Naive thymus-derived CD4-positive, alpha-beta T cell (primary cell): Measurements from ENCODE around the gene SPTSSA. TPM values are rescaled to one million over a fixed set of nuclear protein-coding genes. Genes with fewer than 3 reads are reported as not detected.

ENCODE experiments used
- ATAC-seq: fragments of 150-1000 bp; cut with Tn5 transposase; 2 replicates; pipeline ENCODE4 v1.10.0; 2021; ENCODE audit warnings: mild to moderate bottlenecking, moderate library complexity
- CTCF ChIA-PET: fragments of 350-600 bp; sonication (Branson Sonifier 250); formaldehyde crosslinking; loops from one replicate; lab custom pipeline; 2021; ENCODE audit warnings: antibody characterized with exemption; lab: Charles Lee
- POLR2A ChIA-PET: fragments of 350-600 bp; sonication (Branson Sonifier 250); formaldehyde crosslinking; loops from one replicate; lab custom pipeline; 2021; ENCODE audit warnings: antibody characterized with exemption, inconsistent platforms; lab: Charles Lee
- DNase-seq, 9 donors: peaks; one replicate each; pipeline versions ENCODE4 v3.0.0 to v3.0.0-alpha.2; 2020 to 2022; ENCODE audit warnings: mixed read lengths in 1 of 9
- H3K27ac ChIP-seq: one replicate; pipeline ENCODE4 v1.7.0; 2013; ENCODE audit warnings: mild to moderate bottlenecking, low read depth, low read length, moderate library complexity
- H3K27me3 ChIP-seq, 2 donors: one replicate each; pipeline ENCODE4 v1.7.0; 2013; ENCODE audit warnings: low read length in 2 of 2, mild to moderate bottlenecking in 2 of 2, moderate library complexity in 2 of 2; ENCODE audit not compliant: control insufficient read depth in 2 of 2, insufficient read depth in 2 of 2
- H3K36me3 ChIP-seq, 3 experiments: 1 replicate in 2 of 3; 2 replicates in 1 of 3; pipeline ENCODE4 v1.7.0; 2013; ENCODE audit warnings: low read length in 3 of 3, mild to moderate bottlenecking in 3 of 3, moderate library complexity in 1 of 3; ENCODE audit not compliant: insufficient read depth in 3 of 3, control insufficient read depth in 2 of 3
- H3K4me1 ChIP-seq, 2 donors: one replicate each; pipeline ENCODE4 v1.7.0; 2013; ENCODE audit warnings: low read length in 2 of 2, mild to moderate bottlenecking in 2 of 2, moderate library complexity in 1 of 2; ENCODE audit not compliant: control insufficient read depth in 2 of 2, insufficient read depth in 2 of 2
- H3K4me3 ChIP-seq: 2 replicates; pipeline ENCODE4 v1.7.0; 2013; ENCODE audit warnings: mild to moderate bottlenecking, low read length
- H3K9me3 ChIP-seq, 3 experiments: 1 replicate in 2 of 3; 2 replicates in 1 of 3; pipeline ENCODE4 v1.7.0; 2013; ENCODE audit warnings: low read length in 3 of 3; ENCODE audit not compliant: control insufficient read depth in 2 of 3
- H3K27ac Mint-ChIP-seq, 9 donors: one replicate each; pipeline ENCODE4 v1.8.0; 2020 to 2022; ENCODE audit warnings: mixed read lengths in 9 of 9, mild to moderate bottlenecking in 8 of 9, moderate library complexity in 5 of 9, inconsistent platforms in 2 of 9
- H3K27me3 Mint-ChIP-seq, 5 donors: one replicate each; pipeline ENCODE4 v1.8.0; 2021 to 2022; ENCODE audit warnings: mixed read lengths in 5 of 5, mild to moderate bottlenecking in 1 of 5
- H3K36me3 Mint-ChIP-seq, 5 donors: one replicate each; pipeline ENCODE4 v1.8.0; 2020 to 2022; ENCODE audit warnings: mixed read lengths in 5 of 5, mild to moderate bottlenecking in 3 of 5, inconsistent platforms in 1 of 5
- H3K4me1 Mint-ChIP-seq, 7 donors: one replicate each; pipeline ENCODE4 v1.8.0; 2020 to 2022; ENCODE audit warnings: mixed read lengths in 7 of 7, mild to moderate bottlenecking in 3 of 7, inconsistent platforms in 1 of 7
- H3K4me3 Mint-ChIP-seq, 10 donors: one replicate each; pipeline ENCODE4 v1.8.0; 2020 to 2022; ENCODE audit warnings: mild to moderate bottlenecking in 10 of 10, mixed read lengths in 10 of 10, moderate library complexity in 6 of 10, inconsistent platforms in 2 of 10
- H3K9me3 Mint-ChIP-seq, 11 donors: one replicate each; pipeline ENCODE4 v1.8.0; 2020 to 2022; ENCODE audit warnings: mixed read lengths in 11 of 11, mild to moderate bottlenecking in 4 of 11, inconsistent platforms in 1 of 11, moderate library complexity in 1 of 11
- intact Hi-C, 2 donors: fragments of 100-400 bp; cut with micrococcal nuclease; formaldehyde crosslinking; loops; one replicate each; pipeline ENCODE4 v1.15.1; 2023
- polyA plus RNA-seq, 2 donors: library from polyadenylated mRNA; unstranded; fragments of 300-500 nt; fragmentation: Illumina TruSeq; gene quantifications; one replicate each; pipeline ENCODE4 v1.2.3, GENCODE V29; 2021
- total RNA-seq, 6 experiments: library from RNA in 5 of 6; stranded (reverse) in 5 of 6; gene quantifications; 1 replicate in 5 of 6; 2 replicates in 1 of 6; pipeline ENCODE4 v1.2.3 and lab custom pipeline; 2021 to 2026

SPTSSA gene
- total and polyA plus RNA-seq, 7 experiments from 2014 or later: 2.2 to 13.3 (median 5.1) TPM

DNA sequence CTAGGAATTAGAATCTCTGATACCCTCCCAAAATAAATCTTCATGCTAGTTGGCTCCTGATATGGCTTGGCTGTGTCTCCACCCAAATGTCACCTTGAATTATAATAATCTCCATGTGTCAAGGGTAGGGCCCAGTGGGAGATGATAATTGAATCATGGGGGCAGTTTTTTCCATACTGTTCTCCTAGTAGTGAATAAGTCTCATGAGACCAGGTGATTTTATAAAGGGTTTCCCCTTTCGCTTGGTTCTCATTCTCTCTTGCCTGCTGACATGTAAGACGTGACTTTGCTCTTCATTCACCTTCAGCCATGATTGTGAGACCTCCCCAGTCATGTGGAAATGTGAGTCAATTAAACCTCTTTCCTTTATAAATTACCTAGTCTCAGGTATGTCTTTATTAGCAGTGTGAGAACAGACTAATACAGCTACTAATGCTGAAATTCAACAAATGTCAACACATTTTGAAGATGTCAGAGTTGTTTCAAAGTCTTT lies 12.2 kb upstream of the SPTSSA start:
- ChIA-PET CTCF (no interaction called here), POLR2A (no interaction called here)
- no peak for DNase-seq
- Histone ChIP-seq H3K27me3 (no peaks in the 10 kb centered on the region), H3K27ac (no peak overlapping the region), H3K36me3 (no peaks in the 10 kb centered on the region), H3K9me3 (no peaks in the 10 kb centered on the region), H3K4me1 (no peaks in the 10 kb centered on the region), H3K4me3 (no peak overlapping the region)
- H3K4me1 Mint-ChIP-seq: peaks cover 0 to 3% (median 0%) of the 10 kb centered on the region in 7 donors
- peaks cover 0 to 2% (median 0%) of the 10 kb centered on the region in 11 donors for H3K9me3 Mint-ChIP-seq
- no peak overlapping the region for H3K4me3 Mint-ChIP-seq
- no peak for ATAC-seq
- intact Hi-C loops: no loop called here
- no peak overlapping the region for H3K27ac Mint-ChIP-seq
- no peaks in the 10 kb centered on the region for H3K36me3 Mint-ChIP-seq
- H3K27me3 Mint-ChIP-seq: peaks cover 0 to 9% (median 0%) of the 10 kb centered on the region in 5 donors

DNA sequence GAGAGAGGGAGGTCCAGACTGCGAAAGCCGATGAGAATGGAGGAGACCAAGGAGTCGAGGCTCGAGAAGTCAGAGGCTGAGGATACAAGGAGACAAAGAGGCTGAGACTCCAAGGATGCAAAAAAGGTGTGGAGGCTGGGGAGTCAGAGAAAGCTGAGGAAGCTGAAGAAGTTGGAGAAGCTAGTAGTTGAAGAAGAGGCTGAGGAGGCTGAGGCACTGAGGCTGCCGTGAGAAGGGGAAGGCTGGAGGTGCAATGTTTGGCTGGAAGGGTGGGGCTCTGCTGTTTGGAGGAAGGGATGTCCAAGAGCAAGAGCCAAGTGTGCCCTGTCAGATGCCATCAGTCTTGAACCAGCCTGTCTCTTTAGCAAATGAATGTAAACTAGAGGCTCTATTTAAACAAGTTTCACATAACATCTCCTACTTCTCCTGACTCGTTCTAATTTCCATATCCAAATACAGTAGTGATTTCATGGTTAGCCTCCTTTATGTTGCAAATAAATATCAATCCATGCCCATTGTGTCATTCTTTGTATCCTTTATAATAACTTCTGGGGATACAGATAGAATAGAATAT lies 10.8 kb upstream of the SPTSSA start:
- Histone ChIP-seq H3K36me3 (no peaks in the 10 kb centered on the region), H3K27me3 (no peaks in the 10 kb centered on the region), H3K4me1 (no peaks in the 10 kb centered on the region), H3K4me3 (no peak overlapping the region), H3K9me3 (no peaks in the 10 kb centered on the region), H3K27ac (no peak overlapping the region)
- intact Hi-C loops: no loop called here
- Mint-ChIP-seq H3K27me3 (peaks cover 0 to 9% (median 0%) of the 10 kb centered on the region in 5 donors), H3K27ac (no peak overlapping the region), H3K4me1 (peaks cover 0 to 4% (median 0%) of the 10 kb centered on the region in 7 donors), H3K4me3 (no peak overlapping the region), H3K9me3 (peaks cover 0 to 2% (median 0%) of the 10 kb centered on the region in 11 donors), H3K36me3 (no peaks in the 10 kb centered on the region)
- POLR2A ChIA-PET: no interaction called here
- DNase-seq (no peak), ATAC-seq (no peak)
- CTCF ChIA-PET: no interaction called here

DNA sequence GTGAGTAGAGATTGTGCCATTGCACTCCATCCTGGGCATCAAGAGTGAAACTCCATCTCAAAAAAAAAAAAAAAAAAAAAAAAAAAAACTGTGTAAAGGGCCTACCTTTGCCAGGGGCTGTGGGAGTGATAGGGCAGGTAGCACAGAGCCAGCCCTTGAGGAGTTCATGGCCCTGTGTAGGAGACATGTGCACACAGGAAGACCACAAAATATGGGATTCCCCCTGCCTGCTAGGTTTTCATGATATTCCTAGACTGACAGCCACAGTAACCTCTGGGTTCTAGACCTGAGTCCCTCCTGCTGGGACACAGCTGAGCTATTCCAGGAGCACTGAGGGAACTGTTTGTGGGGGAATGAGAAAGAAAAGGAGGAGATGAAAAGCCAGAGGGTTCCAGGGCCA lies 8.3 kb upstream of the SPTSSA start:
- H3K27me3 Mint-ChIP-seq: peaks cover 0 to 11% (median 0%) of the 10 kb centered on the region in 5 donors
- intact Hi-C loops: no loop called here
- no peak overlapping the region for H3K4me3 ChIP-seq
- ChIA-PET CTCF (no interaction called here), POLR2A (no interaction called here)
- no peak for DNase-seq
- H3K9me3 Mint-ChIP-seq: no peaks in the 10 kb centered on the region
- no peak overlapping the region for H3K4me3 Mint-ChIP-seq
- H3K36me3 ChIP-seq: no peaks in the 10 kb centered on the region
- H3K27ac Mint-ChIP-seq: peak overlapping the region in 1 of 9 donors; percentile 28
- H3K4me1 ChIP-seq: no peaks in the 10 kb centered on the region
- no peaks in the 10 kb centered on the region for H3K36me3 Mint-ChIP-seq
- no peaks in the 10 kb centered on the region for H3K9me3 ChIP-seq
- H3K27ac ChIP-seq: no peak overlapping the region
- no peaks in the 10 kb centered on the region for H3K27me3 ChIP-seq
- peaks cover 0 to 6% (median 0%) of the 10 kb centered on the region in 7 donors for H3K4me1 Mint-ChIP-seq
- no peak for ATAC-seq

DNA sequence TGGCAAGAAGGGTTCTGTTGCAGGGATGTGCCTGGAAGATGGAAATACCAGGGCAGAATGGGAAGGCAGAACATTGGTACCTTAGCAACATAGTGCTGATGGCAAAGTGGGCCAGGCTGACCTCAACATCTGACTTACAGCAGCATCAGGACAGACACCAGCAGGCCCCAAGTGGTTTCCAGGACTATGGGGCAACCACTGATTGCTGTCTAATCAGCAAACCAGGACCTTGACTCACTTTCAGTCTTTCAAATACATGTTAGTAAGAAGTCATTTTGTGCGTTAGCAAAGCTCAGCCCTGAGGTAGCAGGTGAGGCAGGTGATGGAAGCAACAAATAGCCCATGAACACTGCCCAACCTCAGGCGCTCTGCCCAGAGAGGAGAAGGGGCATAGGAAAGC lies 4.7 kb upstream of the SPTSSA start:
- Mint-ChIP-seq H3K4me3 (no peak overlapping the region), H3K27ac (no peak overlapping the region), H3K36me3 (no peaks in the 10 kb centered on the region), H3K27me3 (peaks cover 0 to 2% (median 0%) of the 10 kb centered on the region in 5 donors), H3K4me1 (peaks cover 0 to 12% (median 6%) of the 10 kb centered on the region in 7 donors), H3K9me3 (no peaks in the 10 kb centered on the region)
- DNase-seq (no peak), ATAC-seq (no peak)
- ChIA-PET POLR2A (interaction anchor here (1.8 kb wide), 1 partner anchor 72 kb away, joined by 5 read pairs; no protein-coding TSS in a partner anchor), CTCF (no interaction called here)
- Histone ChIP-seq H3K27ac (no peak overlapping the region), H3K9me3 (no peaks in the 10 kb centered on the region), H3K4me1 (no peaks in the 10 kb centered on the region), H3K4me3 (no peak overlapping the region), H3K27me3 (no peaks in the 10 kb centered on the region), H3K36me3 (no peaks in the 10 kb centered on the region)
- intact Hi-C loops: loop anchor here in 1 of 2 donors (10.0 kb wide), 2 partner anchors 412 to 1858 kb away; partner anchors contain the start of gene MBIP

DNA sequence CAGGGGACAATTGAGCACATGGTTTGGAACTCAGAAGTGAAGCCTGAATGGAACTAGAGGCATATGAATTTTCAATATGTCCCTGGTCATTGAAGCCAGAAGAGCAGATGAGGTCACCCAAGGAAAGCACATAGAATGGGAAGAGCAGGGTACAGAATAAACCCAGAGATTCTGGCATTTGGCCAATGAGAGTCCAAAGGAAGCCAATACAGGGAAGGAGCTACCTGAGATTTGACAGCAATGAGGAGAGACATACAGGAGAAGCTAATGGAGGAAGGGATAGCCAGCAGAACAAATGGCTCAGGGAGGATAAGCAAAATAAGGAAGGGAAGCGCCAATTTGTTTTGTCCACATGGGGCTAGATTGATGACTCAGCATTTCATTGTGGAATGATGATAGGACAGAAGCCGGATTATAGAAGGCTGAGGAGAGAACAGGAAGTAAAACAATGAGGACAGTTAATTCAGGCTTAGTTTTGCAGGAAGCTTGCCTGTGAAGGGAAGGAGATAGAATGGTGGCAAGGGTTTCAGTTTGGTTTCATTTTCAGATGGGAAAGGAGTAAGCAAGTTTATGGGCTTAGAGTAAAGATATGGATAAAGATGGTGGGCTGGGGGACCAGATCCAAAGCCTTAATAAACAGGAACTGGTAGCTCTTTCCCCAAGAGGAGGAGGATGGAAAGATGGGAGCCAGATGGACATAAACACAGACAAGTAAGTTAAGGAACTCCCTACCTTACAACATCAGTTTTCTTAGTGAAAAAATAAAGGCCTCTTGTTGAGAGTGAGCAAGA lies 3.2 kb upstream of the SPTSSA start:
- Histone ChIP-seq H3K27ac (no peak overlapping the region), H3K9me3 (no peaks in the 10 kb centered on the region), H3K27me3 (no peaks in the 10 kb centered on the region), H3K4me3 (no peak overlapping the region), H3K4me1 (peaks cover 0 to 6% of the 10 kb centered on the region in 2 donors), H3K36me3 (no peaks in the 10 kb centered on the region)
- H3K27ac Mint-ChIP-seq: no peak overlapping the region
- no peak for ATAC-seq
- H3K9me3 Mint-ChIP-seq: no peaks in the 10 kb centered on the region
- H3K36me3 Mint-ChIP-seq: no peaks in the 10 kb centered on the region
- POLR2A ChIA-PET: interaction anchor here (0.6 to 1.8 kb wide), 2 partner anchors 73 to 181 kb away, joined by 4 to 5 read pairs; no protein-coding TSS in a partner anchor
- H3K4me1 Mint-ChIP-seq: peaks cover 11 to 22% (median 20%) of the 10 kb centered on the region in 7 donors
- no peak for DNase-seq
- CTCF ChIA-PET: no interaction called here
- intact Hi-C loops: loop anchor here in 1 of 2 donors (10.0 kb wide), 2 partner anchors 410 to 1860 kb away; partner anchors contain the start of gene MBIP
- H3K27me3 Mint-ChIP-seq: peaks cover 0 to 2% (median 0%) of the 10 kb centered on the region in 5 donors
- H3K4me3 Mint-ChIP-seq: no peak overlapping the region

DNA sequence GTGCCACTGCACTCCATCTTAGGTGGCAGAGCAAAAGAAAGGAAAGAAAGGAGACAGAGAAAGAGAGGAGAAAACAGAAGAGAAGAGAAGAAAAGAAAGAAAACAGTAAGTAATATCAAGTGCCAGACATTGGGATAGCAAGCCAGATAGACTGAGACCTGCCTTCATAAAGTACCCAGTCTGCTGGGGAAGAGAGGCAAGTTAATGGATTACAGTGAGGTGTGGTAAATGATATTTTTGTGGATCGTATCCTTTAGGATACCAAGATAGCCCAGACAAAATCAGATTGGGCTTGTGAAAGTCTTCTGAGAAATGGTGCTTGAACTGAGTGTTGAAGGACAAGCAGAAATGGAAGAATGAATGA lies 1.5 kb upstream of the SPTSSA start:
- no peak overlapping the region for H3K4me3 Mint-ChIP-seq
- CTCF ChIA-PET: no interaction called here

More for the DNA sequence above, 1.5 kb upstream of the SPTSSA start:
- no peaks in the 10 kb centered on the region for H3K27me3 ChIP-seq
- H3K4me3 ChIP-seq: no peak overlapping the region
- POLR2A ChIA-PET: interaction anchor here (0.9 to 1.0 kb wide), 2 partner anchors 10 to 60 kb away, joined by 3 to 5 read pairs; no protein-coding TSS in a partner anchor
- no peak overlapping the region for H3K27ac ChIP-seq
- peaks cover 0 to 2% (median 0%) of the 10 kb centered on the region in 5 donors for H3K27me3 Mint-ChIP-seq
- H3K9me3 ChIP-seq: no peaks in the 10 kb centered on the region
- intact Hi-C loops: loop anchor here (5.0 to 10.0 kb wide), 9 partner anchors 74 to 1861 kb away; partner anchors contain the start of genes EAPP (in 2 of the 2), BRMS1L (in 1 of the 2), CFL2 (in 1 of the 2) and MBIP (in 1 of the 2)
- H3K36me3 ChIP-seq: no peaks in the 10 kb centered on the region
- no peaks in the 10 kb centered on the region for H3K9me3 Mint-ChIP-seq
- peaks cover 11 to 28% (median 22%) of the 10 kb centered on the region in 7 donors for H3K4me1 Mint-ChIP-seq
- DNase-seq: no peak
- peaks cover 0 to 6% of the 10 kb centered on the region in 2 donors for H3K4me1 ChIP-seq
- ATAC-seq: no peak
- H3K27ac Mint-ChIP-seq: no peak overlapping the region
- H3K36me3 Mint-ChIP-seq: peaks cover 0 to 2% (median 0%) of the 10 kb centered on the region in 5 donors
